Breast epithelium (tissue), 4 donors: Measurements from ENCODE around the gene NAA50. TPM values are rescaled to one million over a fixed set of nuclear protein-coding genes. Genes with fewer than 3 reads are reported as not detected.

Source experiments
- DNase-seq, 2 donors: peaks; one replicate each; pipeline ENCODE4 v3.0.0-alpha.2; 2019; ENCODE audit warnings: low spot score in 2 of 2
- H3K27ac ChIP-seq, 2 donors: fragments of 200-600 bp; sonication (generic) in 1 of 2; one replicate each; pipeline ENCODE4 v1.5.1; 2016 to 2019; ENCODE audit warnings: mild to moderate bottlenecking in 1 of 2
- H3K27me3 ChIP-seq, 2 donors: fragments of 200-600 bp; sonication (generic) in 1 of 2; one replicate each; pipeline versions ENCODE4 v1.5.1 to v1.6.0; 2017 to 2019; ENCODE audit warnings: control low read depth in 1 of 2, mild to moderate bottlenecking in 1 of 2
- H3K36me3 ChIP-seq: fragments of 200-600 bp; one replicate; pipeline ENCODE4 v1.5.1; 2019
- H3K4me1 ChIP-seq, 2 donors: fragments of 200-600 bp; sonication (generic); one replicate each; pipeline ENCODE4 v1.5.1; 2016 to 2019; ENCODE audit warnings: control low read depth in 1 of 2
- H3K4me3 ChIP-seq, 3 donors: fragments of 200-600 bp; sonication (generic); 1 replicate in 2 of 3; 2 replicates in 1 of 3; pipeline ENCODE4 v1.5.1; 2016 to 2019; ENCODE audit warnings: mild to moderate bottlenecking in 3 of 3, moderate library complexity in 2 of 3
- H3K9me3 ChIP-seq, 2 donors: fragments of 200-600 bp; sonication (generic) in 1 of 2; one replicate each; pipeline ENCODE4 v1.5.1; 2016 to 2019; ENCODE audit warnings: control low read depth in 1 of 2
- POLR2A ChIP-seq: fragments of 450-650 bp; IDR thresholded peaks from one replicate; pipeline ENCODE4 v1.6.1; 2016; ENCODE audit warnings: antibody characterized with exemption, mild to moderate bottlenecking, moderate library complexity
- POLR2AphosphoS5 ChIP-seq, 3 donors: sonication (generic); formaldehyde crosslinking; IDR thresholded peaks; one replicate each; pipeline ENCODE4 v1.6.1; 2017; ENCODE audit warnings: antibody characterized with exemption in 3 of 3
- intact Hi-C: fragments of 100-400 bp; cut with DNase I; formaldehyde crosslinking; loops from one replicate; pipeline ENCODE4 v1.15.1; 2023; ENCODE audit warnings: low total_unique reads
- total RNA-seq, 3 donors: library from RNA; depleted of rRNA; stranded (reverse); fragments of >200 nt; gene quantifications; one replicate each; pipeline ENCODE4 v1.1.0, GENCODE V29; 2016
- TF ChIP-seq, protein P1 (sequence below), 3 donors: fragments of 450-650 bp; IDR thresholded peaks; one replicate each; pipeline ENCODE4 v1.5.1; 2016 to 2017; ENCODE audit warnings: antibody characterized with exemption in 3 of 3, mild to moderate bottlenecking in 3 of 3, moderate library complexity in 3 of 3

The NAA50 gene
- total RNA-seq, 3 donors from 2014 or later: 98.0 to 140 (median 140) TPM

DNA sequence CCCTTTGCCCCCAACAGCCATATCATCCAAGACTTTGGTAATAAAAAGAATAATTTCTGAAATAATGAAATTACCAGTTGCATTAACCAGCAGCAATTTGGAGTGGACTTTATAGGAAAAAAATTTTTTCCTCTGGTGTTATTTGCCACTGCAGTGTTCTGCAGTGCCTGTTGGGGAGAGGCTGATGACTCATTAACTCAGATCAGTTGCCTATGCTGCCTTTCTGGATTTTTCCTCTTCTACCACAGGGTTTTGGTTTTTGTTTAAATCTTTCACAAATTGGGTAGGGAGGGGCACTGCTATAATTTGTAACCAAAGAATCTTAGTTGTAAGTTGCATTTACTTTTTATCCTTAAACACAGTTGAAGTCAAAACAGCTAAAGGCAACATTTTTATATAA is 23.5 kb upstream of the NAA50 start:
- TF ChIP-seq, protein P1, sequence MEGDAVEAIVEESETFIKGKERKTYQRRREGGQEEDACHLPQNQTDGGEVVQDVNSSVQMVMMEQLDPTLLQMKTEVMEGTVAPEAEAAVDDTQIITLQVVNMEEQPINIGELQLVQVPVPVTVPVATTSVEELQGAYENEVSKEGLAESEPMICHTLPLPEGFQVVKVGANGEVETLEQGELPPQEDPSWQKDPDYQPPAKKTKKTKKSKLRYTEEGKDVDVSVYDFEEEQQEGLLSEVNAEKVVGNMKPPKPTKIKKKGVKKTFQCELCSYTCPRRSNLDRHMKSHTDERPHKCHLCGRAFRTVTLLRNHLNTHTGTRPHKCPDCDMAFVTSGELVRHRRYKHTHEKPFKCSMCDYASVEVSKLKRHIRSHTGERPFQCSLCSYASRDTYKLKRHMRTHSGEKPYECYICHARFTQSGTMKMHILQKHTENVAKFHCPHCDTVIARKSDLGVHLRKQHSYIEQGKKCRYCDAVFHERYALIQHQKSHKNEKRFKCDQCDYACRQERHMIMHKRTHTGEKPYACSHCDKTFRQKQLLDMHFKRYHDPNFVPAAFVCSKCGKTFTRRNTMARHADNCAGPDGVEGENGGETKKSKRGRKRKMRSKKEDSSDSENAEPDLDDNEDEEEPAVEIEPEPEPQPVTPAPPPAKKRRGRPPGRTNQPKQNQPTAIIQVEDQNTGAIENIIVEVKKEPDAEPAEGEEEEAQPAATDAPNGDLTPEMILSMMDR (IDR thresholded peaks at IDR 0.05): no peak
- TF ChIP-seq POLR2AphosphoS5 (IDR thresholded peaks at IDR 0.05) (no peak), POLR2A (no peak)
- no peak overlapping the region for H3K4me3 ChIP-seq
- H3K36me3 ChIP-seq: no peaks in the 10 kb centered on the region
- H3K4me1 ChIP-seq: no peaks in the 10 kb centered on the region
- DNase-seq: no peak
- intact Hi-C loops: no loop called here
- no peaks in the 10 kb centered on the region for H3K9me3 ChIP-seq
- H3K27me3 ChIP-seq: no peaks in the 10 kb centered on the region
- no peak overlapping the region for H3K27ac ChIP-seq

DNA sequence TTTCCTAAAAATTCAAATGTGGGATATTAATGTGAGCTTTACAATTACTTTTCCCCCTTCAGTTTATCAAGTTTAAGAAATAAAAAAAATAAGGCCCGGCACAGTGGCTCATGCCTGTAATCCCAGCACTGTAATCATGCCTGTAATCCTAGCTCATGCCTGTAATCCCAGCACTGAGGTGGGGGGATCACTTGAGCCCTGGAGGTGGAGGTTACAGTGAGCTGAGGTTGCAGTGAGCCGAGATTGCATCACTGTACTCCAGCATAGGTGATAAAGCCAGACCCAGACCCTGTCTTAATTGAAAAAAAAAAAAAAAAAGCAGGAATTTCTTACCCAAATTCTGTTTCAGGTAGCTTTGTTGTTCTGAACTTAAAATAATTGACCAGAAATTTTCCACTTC is 18.6 kb upstream of the NAA50 start:
- no peak overlapping the region for H3K4me3 ChIP-seq
- intact Hi-C loops: no loop called here
- H3K9me3 ChIP-seq: no peaks in the 10 kb centered on the region
- TF ChIP-seq, protein P1 (IDR thresholded peaks at IDR 0.05): no peak
- TF ChIP-seq POLR2AphosphoS5 (IDR thresholded peaks at IDR 0.05) (no peak), POLR2A (no peak)
- no peak overlapping the region for H3K27ac ChIP-seq
- no peaks in the 10 kb centered on the region for H3K27me3 ChIP-seq
- H3K36me3 ChIP-seq: no peaks in the 10 kb centered on the region
- no peaks in the 10 kb centered on the region for H3K4me1 ChIP-seq
- no peak for DNase-seq

DNA sequence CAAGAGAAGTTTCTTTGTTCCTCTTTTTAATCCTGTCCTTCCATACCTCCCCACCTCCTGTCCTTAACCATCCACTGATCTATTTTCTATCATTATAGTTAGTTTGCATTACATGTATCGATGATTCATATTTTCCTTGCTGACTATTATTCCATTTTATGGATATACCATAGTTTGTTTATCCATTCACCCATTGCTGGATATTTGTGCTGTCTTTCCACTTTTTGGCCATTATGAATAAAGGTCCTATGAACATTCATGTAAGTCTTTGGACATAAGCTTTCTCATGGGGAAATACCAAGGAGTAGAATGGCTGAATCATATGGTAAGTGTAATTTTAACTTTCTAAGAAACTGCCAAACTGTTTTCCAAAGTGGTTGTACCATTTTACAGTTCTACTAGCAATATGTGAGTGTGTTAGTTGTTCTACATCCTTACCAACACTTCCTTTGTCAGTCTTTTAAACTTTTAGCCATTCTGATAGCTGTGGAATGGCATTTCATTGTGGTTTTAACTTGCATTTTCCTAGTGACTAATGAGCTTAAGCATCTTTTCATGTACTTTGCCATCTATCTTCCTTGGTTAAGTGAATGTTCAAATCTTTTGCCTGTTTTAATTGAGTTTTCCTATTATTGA is 12.5 kb upstream of the NAA50 start:
- TF ChIP-seq POLR2AphosphoS5 (IDR thresholded peaks at IDR 0.05) (no peak), POLR2A (no peak)
- TF ChIP-seq, protein P1 (IDR thresholded peaks at IDR 0.05): no peak
- no peak for DNase-seq
- Histone ChIP-seq H3K4me1 (no peaks in the 10 kb centered on the region), H3K27me3 (no peaks in the 10 kb centered on the region), H3K27ac (no peak overlapping the region), H3K9me3 (peaks cover 0 to 7% of the 10 kb centered on the region in 2 donors), H3K36me3 (no peaks in the 10 kb centered on the region), H3K4me3 (no peak overlapping the region)
- intact Hi-C loops: no loop called here

DNA sequence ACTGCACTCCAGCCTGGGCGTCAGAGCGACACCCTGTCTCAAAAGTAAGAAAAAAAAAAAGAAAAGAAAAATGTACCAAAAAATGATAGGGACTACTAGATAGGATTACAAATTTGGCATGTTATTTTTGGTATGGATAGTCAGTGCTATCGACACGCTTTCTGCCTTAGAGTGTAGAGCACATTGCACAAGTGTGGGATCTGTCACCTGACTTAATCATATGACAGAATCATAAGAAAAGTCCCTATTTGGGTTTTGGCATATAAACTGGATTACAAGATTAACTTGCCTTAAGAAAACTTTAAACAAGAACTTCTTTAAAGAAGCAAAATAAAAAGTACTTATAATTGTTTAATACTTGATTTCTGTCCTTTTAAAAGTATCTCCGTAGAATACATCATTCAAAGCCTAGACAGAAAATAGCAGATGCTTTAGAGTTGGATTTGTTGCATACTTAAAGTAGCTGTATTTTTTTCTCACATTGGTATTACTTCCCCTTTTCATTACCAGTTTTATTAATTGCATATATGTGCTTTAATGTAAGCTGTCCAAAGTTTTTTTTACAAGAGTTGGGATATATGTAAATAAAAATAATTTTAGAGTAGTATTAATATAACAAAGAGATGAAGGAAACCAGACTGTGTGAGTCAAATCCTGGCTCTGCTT is 8.6 kb upstream of the NAA50 start:
- H3K36me3 ChIP-seq: no peaks in the 10 kb centered on the region
- TF ChIP-seq, protein P1 (IDR thresholded peaks at IDR 0.05): no peak
- no peak for TF ChIP-seq POLR2AphosphoS5 (IDR thresholded peaks at IDR 0.05)
- TF ChIP-seq POLR2A: no peak
- no peaks in the 10 kb centered on the region for H3K4me1 ChIP-seq
- intact Hi-C loops: no loop called here
- no peaks in the 10 kb centered on the region for H3K27me3 ChIP-seq
- DNase-seq: no peak
- H3K27ac ChIP-seq: no peak overlapping the region
- H3K4me3 ChIP-seq: no peak overlapping the region
- peaks cover 0 to 7% of the 10 kb centered on the region in 2 donors for H3K9me3 ChIP-seq

DNA sequence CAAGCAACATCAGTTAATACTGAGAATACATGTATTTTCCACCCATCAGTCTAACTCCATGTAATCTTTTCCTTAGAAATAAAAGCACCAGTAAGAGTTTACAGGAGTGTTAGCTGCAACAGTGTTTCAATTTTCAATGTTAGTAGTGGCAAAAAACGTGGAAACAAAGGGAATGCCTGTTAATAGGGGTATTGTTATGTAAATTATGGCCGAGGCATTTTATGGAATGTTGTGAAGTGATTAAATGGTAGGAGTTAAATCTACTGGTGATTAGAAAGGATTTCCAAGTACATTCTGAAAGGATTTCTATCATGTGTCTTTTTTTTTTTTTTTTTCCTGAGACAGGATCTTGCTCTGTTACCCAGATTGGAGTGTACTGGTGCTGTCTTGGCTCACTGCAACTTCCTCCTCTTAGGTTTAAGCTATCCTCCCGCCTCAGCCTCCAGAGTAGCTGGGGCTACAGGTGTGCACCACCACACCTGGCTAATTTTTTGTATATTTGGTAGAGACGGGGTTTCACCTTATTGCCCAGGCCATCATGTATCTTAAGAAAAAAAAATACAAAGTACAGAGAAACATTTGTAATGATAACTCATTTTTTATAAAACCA is 7.4 kb upstream of the NAA50 start:
- no peak for DNase-seq
- TF ChIP-seq POLR2AphosphoS5 (IDR thresholded peaks at IDR 0.05): no peak
- TF ChIP-seq, protein P1 (IDR thresholded peaks at IDR 0.05): no peak
- no peak for TF ChIP-seq POLR2A
- H3K27ac ChIP-seq: no peak overlapping the region
- H3K27me3 ChIP-seq: no peaks in the 10 kb centered on the region
- H3K9me3 ChIP-seq: peaks cover 0 to 5% of the 10 kb centered on the region in 2 donors
- H3K4me3 ChIP-seq: no peak overlapping the region
- H3K36me3 ChIP-seq: no peaks in the 10 kb centered on the region
- intact Hi-C loops: no loop called here
- no peaks in the 10 kb centered on the region for H3K4me1 ChIP-seq
